ENCODE measurements around the gene SLC22A4. TPM values are rescaled to one million over a fixed set of nuclear protein-coding genes. Genes with fewer than 3 reads are reported as not detected.
A peak's percentile ranks its signal among the peaks of the same experiment; 100 is the strongest.

SLC22A4 gene
- total RNA-seq, 3 donors from 2014 or later = 1.3 to 4.5 (median 2.3) TPM

- H3K9me3 ChIP-seq = no peaks in the 10 kb centered on the region
- DNase-seq (ENCODE audit: low spot score in 2 of 2) = no peak
- TF ChIP-seq, protein P1, sequence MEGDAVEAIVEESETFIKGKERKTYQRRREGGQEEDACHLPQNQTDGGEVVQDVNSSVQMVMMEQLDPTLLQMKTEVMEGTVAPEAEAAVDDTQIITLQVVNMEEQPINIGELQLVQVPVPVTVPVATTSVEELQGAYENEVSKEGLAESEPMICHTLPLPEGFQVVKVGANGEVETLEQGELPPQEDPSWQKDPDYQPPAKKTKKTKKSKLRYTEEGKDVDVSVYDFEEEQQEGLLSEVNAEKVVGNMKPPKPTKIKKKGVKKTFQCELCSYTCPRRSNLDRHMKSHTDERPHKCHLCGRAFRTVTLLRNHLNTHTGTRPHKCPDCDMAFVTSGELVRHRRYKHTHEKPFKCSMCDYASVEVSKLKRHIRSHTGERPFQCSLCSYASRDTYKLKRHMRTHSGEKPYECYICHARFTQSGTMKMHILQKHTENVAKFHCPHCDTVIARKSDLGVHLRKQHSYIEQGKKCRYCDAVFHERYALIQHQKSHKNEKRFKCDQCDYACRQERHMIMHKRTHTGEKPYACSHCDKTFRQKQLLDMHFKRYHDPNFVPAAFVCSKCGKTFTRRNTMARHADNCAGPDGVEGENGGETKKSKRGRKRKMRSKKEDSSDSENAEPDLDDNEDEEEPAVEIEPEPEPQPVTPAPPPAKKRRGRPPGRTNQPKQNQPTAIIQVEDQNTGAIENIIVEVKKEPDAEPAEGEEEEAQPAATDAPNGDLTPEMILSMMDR (IDR thresholded peaks at IDR 0.05) = no peak
- TF ChIP-seq POLR2A (IDR thresholded peaks at IDR 0.05) (no peak), POLR2AphosphoS5 (IDR thresholded peaks at IDR 0.05) (no peak)
- intact Hi-C loops (cut with DNase I; ENCODE audit: low total_unique reads) = no loop called here
- peak overlapping the region; percentile 72 to 74 for H3K27ac ChIP-seq
- peak overlapping the region in 2 of 3 donors; percentile 24 to 47 for H3K4me3 ChIP-seq
- no peaks in the 10 kb centered on the region for H3K27me3 ChIP-seq
- H3K4me1 ChIP-seq = peaks cover 8 to 15% of the 10 kb centered on the region in 2 donors
- no peaks in the 10 kb centered on the region for H3K36me3 ChIP-seq
These were observed 82.8 kb downstream of the SLC22A4 start for GRCh38 chr5:132376694-132377641.

DNA sequence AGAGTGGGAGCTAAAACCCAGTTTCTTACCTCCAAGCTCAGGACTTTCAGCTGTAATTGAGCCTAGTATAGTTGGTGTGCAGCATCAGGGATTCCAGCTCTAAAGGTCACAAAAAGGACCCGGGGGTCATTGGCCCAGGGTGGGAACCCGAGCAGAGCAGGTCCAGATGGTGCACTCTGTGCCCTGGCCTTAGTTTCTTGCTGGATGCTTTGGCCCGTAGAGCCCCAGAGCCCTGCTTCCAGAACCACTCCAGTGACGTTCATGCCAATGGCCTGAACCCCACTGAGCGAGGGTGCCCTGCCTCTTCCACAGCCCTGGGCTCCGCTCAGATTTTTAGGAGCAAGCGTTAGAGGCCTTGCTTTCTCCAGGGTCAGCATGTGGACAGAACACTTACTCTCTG lies 83.5 kb downstream of the SLC22A4 start:
- Histone ChIP-seq H3K4me3 (no peak overlapping the region), H3K27ac (peak overlapping the region; percentile 72 to 74), H3K27me3 (no peaks in the 10 kb centered on the region), H3K4me1 (peaks cover 8 to 14% of the 10 kb centered on the region in 2 donors), H3K36me3 (no peaks in the 10 kb centered on the region), H3K9me3 (no peaks in the 10 kb centered on the region)
- TF ChIP-seq, protein P1 (IDR thresholded peaks at IDR 0.05) = no peak
- TF ChIP-seq POLR2AphosphoS5 (IDR thresholded peaks at IDR 0.05) (no peak), POLR2A (IDR thresholded peaks at IDR 0.05) (no peak)
- no peak for DNase-seq (ENCODE audit: low spot score in 2 of 2)
- intact Hi-C loops (cut with DNase I; ENCODE audit: low total_unique reads) = no loop called here

- peak in 1 of 2 donors; percentile 54 for DNase-seq (ENCODE audit: low spot score in 2 of 2)
- no peaks in the 10 kb centered on the region for H3K9me3 ChIP-seq
- peaks cover 8 to 14% of the 10 kb centered on the region in 2 donors for H3K4me1 ChIP-seq
- TF ChIP-seq POLR2AphosphoS5 (IDR thresholded peaks at IDR 0.05) (peak in 2 of 3 donors; percentile 36 to 54), POLR2A (IDR thresholded peaks at IDR 0.05) (no peak)
- TF ChIP-seq, protein P1 (IDR thresholded peaks at IDR 0.05) = no peak
- H3K27ac ChIP-seq = peak overlapping the region; percentile 72 to 74
- intact Hi-C loops (cut with DNase I; ENCODE audit: low total_unique reads) = no loop called here
- no peaks in the 10 kb centered on the region for H3K27me3 ChIP-seq
- H3K36me3 ChIP-seq = no peaks in the 10 kb centered on the region
- H3K4me3 ChIP-seq = no peak overlapping the region
These were observed 84.4 kb downstream of the SLC22A4 start for GRCh38 chr5:132378580-132378979.

- H3K27ac ChIP-seq = no peak overlapping the region
- TF ChIP-seq, protein P1 (IDR thresholded peaks at IDR 0.05) = no peak
- TF ChIP-seq POLR2A (IDR thresholded peaks at IDR 0.05) (no peak), POLR2AphosphoS5 (IDR thresholded peaks at IDR 0.05) (no peak)
- DNase-seq (ENCODE audit: low spot score in 2 of 2) = no peak
- intact Hi-C loops (cut with DNase I; ENCODE audit: low total_unique reads) = no loop called here
- H3K9me3 ChIP-seq = no peaks in the 10 kb centered on the region
- H3K4me1 ChIP-seq = peaks cover 8 to 15% of the 10 kb centered on the region in 2 donors
- H3K27me3 ChIP-seq = no peaks in the 10 kb centered on the region
- H3K36me3 ChIP-seq = no peaks in the 10 kb centered on the region
- no peak overlapping the region for H3K4me3 ChIP-seq
These were observed 85.9 kb downstream of the SLC22A4 start for GRCh38 chr5:132380047-132380446.

GRCh38 chr5:132380741-132381140 lies 86.5 kb downstream of the SLC22A4 start:
- intact Hi-C loops (cut with DNase I; ENCODE audit: low total_unique reads) = no loop called here
- Histone ChIP-seq H3K4me1 (peaks cover 8 to 22% of the 10 kb centered on the region in 2 donors), H3K4me3 (no peak overlapping the region), H3K9me3 (no peaks in the 10 kb centered on the region), H3K36me3 (no peaks in the 10 kb centered on the region), H3K27me3 (no peaks in the 10 kb centered on the region), H3K27ac (peak overlapping the region in 1 of 2 donors; percentile 18)
- no peak for DNase-seq (ENCODE audit: low spot score in 2 of 2)
- TF ChIP-seq, protein P1 (IDR thresholded peaks at IDR 0.05) = no peak
- TF ChIP-seq POLR2A (IDR thresholded peaks at IDR 0.05) (no peak), POLR2AphosphoS5 (IDR thresholded peaks at IDR 0.05) (no peak)
